ENCODE results near the gene JPT1.
"Not testable (repeated sequence)": the region's sequence is repeated elsewhere in the genome, so short reads cannot be mapped to it uniquely, and the experiment has no call there.

The JPT1 gene

DNA sequence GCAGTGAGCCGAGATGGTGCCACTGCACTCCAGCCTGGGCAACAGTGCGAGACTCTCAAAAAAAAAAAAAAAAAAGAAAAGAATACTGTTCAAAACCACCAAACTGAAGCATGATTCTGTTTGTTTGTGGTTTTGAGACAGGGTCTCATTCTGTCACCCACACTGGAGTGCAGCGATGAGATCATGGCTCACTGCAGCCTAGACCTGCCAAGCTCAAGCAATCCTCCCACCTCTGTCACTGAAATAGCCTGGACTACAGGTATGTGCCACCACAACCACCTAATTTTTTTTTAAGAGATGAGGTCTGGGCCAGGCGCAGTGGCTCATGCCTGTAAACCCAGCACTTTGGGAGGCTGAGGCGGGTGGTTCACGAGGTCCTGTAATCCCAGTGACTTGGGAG is 24.1 kb upstream of the JPT1 start:
- TF ChIP-seq ELF4 (IDR thresholded peaks at IDR 0.05): no peak
- ChIA-PET CTCF (no interaction called here), POLR2A (no interaction called here)
- DNase-seq (ENCODE audit: extremely low spot score): no peak

DNA sequence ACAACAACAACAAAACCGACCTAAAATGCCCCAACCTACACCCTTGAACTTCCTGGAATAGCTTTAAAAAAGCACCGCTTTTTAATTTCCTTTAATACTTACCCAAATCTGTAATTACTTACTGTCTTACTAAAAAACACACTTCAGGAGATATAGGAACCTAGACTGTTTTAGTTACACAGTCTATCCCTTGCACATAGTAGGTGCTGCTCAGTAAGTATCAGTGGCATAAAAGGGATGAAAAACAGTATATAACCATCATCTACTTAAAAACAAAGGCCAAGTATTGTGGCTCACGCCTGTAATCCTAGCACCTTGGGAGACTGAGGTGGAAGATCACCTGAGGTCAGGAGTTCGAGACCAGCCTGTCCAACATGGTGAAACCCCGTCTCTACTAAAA is 22.3 kb upstream of the JPT1 start:
- CTCF ChIA-PET: no interaction called here
- POLR2A ChIA-PET: interaction anchor here (0.5 kb wide), 1 partner anchor 8 kb away, joined by 4 read pairs; no protein-coding TSS in a partner anchor
- no peak for TF ChIP-seq SUZ12 (IDR thresholded peaks at IDR 0.05)
- TF ChIP-seq CTBP1 (IDR thresholded peaks at IDR 0.05; ENCODE audit: borderline replicate concordance): no peak
- TF ChIP-seq, protein P1, sequence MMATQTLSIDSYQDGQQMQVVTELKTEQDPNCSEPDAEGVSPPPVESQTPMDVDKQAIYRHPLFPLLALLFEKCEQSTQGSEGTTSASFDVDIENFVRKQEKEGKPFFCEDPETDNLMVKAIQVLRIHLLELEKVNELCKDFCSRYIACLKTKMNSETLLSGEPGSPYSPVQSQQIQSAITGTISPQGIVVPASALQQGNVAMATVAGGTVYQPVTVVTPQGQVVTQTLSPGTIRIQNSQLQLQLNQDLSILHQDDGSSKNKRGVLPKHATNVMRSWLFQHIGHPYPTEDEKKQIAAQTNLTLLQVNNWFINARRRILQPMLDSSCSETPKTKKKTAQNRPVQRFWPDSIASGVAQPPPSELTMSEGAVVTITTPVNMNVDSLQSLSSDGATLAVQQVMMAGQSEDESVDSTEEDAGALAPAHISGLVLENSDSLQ (IDR thresholded peaks at IDR 0.05): no peak
- TF ChIP-seq ELF4 (IDR thresholded peaks at IDR 0.05): no peak
- TF ChIP-seq NFRKB (IDR thresholded peaks at IDR 0.05): no peak
- TF ChIP-seq FOXA1 (IDR thresholded peaks at IDR 0.05): no peak
- TF ChIP-seq SP1 (IDR thresholded peaks at IDR 0.05): no peak
- TF ChIP-seq LEF1 (IDR thresholded peaks at IDR 0.05; ENCODE audit: borderline replicate concordance): no peak
- no peak for TF ChIP-seq ZNF384 (IDR thresholded peaks at IDR 0.05)
- TF ChIP-seq ARNT (IDR thresholded peaks at IDR 0.05): no peak
- no peak for DNase-seq (ENCODE audit: extremely low spot score)

DNA sequence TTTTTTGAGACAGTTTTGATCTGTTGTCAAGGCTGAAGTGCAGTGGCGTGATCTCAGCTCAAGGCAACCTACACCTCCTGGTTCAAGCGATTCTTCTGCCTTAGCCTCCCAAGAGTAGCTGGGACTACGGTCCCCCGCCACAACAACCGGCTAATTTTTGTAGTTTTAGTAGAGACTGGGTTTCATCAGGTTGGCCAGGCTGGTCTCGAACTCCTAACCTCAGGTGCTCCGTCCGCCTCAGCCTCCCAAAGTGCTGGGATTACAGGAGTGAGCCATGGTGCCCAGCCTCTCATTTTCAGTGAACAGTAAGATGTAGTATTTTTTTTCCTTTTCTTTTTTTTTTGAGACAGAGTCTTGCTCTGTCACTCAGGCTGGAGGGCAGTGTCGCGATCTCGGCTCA is 20.7 kb upstream of the JPT1 start:
- ChIA-PET POLR2A (interaction anchor here (0.6 to 0.8 kb wide), 2 partner anchors 45 to 805 kb away, joined by 3 read pairs; no protein-coding TSS in a partner anchor), CTCF (no interaction called here)
- no peak for DNase-seq (ENCODE audit: extremely low spot score)
- TF ChIP-seq CTBP1 (IDR thresholded peaks at IDR 0.05; ENCODE audit: borderline replicate concordance) (no peak), ELF4 (IDR thresholded peaks at IDR 0.05) (no peak), LEF1 (IDR thresholded peaks at IDR 0.05; ENCODE audit: borderline replicate concordance) (no peak), NFRKB (IDR thresholded peaks at IDR 0.05) (no peak)

GRCh38 chr17:75173526-75173925 is 19.2 kb upstream of the JPT1 start:
- CTCF ChIA-PET: interaction anchor here (0.7 to 1.4 kb wide), 2 partner anchors 28 kb away, joined by 3 to 10 read pairs; no protein-coding TSS in a partner anchor
- TF ChIP-seq BHLHE40 (IDR thresholded peaks at IDR 0.05; ENCODE audit: borderline replicate concordance) (no peak), FOXA1 (IDR thresholded peaks at IDR 0.05) (no peak), SP1 (IDR thresholded peaks at IDR 0.05) (no peak), FOXK2 (IDR thresholded peaks at IDR 0.05) (no peak), HDGF (IDR thresholded peaks at IDR 0.05; ENCODE audit: borderline replicate concordance) (no peak), ELF4 (IDR thresholded peaks at IDR 0.05) (no peak), FOXM1 (IDR thresholded peaks at IDR 0.05; ENCODE audit: borderline replicate concordance) (no peak), ZNF384 (IDR thresholded peaks at IDR 0.05) (no peak), LEF1 (IDR thresholded peaks at IDR 0.05; ENCODE audit: borderline replicate concordance) (no peak)
- TF ChIP-seq, protein P1 (IDR thresholded peaks at IDR 0.05): no peak
- DNase-seq (ENCODE audit: extremely low spot score): no peak
- POLR2A ChIA-PET: interaction anchor here (1.2 to 1.4 kb wide), 2 partner anchors 9 to 23 kb away, joined by 3 read pairs; no protein-coding TSS in a partner anchor

- POLR2A ChIA-PET: interaction anchor here (0.9 kb wide), 2 partner anchors 38 to 55 kb away, joined by 3 to 4 read pairs; partner anchors contain the start of gene NT5C
- DNase-seq (ENCODE audit: extremely low spot score): no peak
- TF ChIP-seq, protein P1 (IDR thresholded peaks at IDR 0.05): no peak
- TF ChIP-seq TARDBP (IDR thresholded peaks at IDR 0.05) (no peak), NFRKB (IDR thresholded peaks at IDR 0.05) (no peak), ELF4 (IDR thresholded peaks at IDR 0.05) (no peak), L3MBTL2 (conservative IDR thresholded peaks at IDR 0.05) (no peak), ARNT (IDR thresholded peaks at IDR 0.05) (no peak), ZNF384 (IDR thresholded peaks at IDR 0.05) (no peak), SUZ12 (IDR thresholded peaks at IDR 0.05) (no peak), FOXA1 (IDR thresholded peaks at IDR 0.05) (no peak), BHLHE40 (IDR thresholded peaks at IDR 0.05; ENCODE audit: borderline replicate concordance) (no peak), SP1 (IDR thresholded peaks at IDR 0.05) (no peak), LEF1 (IDR thresholded peaks at IDR 0.05; ENCODE audit: borderline replicate concordance) (no peak), FOXK2 (IDR thresholded peaks at IDR 0.05) (no peak), CTBP1 (IDR thresholded peaks at IDR 0.05; ENCODE audit: borderline replicate concordance) (no peak), HDGF (IDR thresholded peaks at IDR 0.05; ENCODE audit: borderline replicate concordance) (no peak), FOXM1 (IDR thresholded peaks at IDR 0.05; ENCODE audit: borderline replicate concordance) (no peak)
- CTCF ChIA-PET: interaction anchor here (0.6 kb wide), 1 partner anchor 287 kb away, joined by 3 read pairs; no protein-coding TSS in a partner anchor
Observed at GRCh38 chr17:75168998-75169397, 14.7 kb upstream of the JPT1 start.

DNA sequence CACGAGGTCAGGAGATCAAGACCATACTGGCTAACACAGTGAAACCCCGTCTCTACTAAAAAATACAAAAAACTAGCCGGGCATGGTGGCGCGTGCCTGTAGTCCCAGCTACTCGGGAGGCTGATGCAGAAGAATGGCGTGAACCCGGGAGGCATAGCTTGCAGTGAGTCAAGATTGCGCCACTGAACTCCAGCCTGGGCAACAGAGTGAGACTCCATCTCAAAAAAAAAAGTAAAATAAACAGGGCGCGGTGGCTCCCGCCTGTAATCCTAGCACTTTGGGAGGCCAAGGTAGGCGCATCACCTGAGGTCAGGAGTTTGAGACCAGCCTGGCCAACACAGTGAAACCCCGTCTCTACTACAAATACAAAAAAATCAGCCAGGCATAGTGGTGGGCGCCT is 10.3 kb upstream of the JPT1 start:
- CTCF ChIA-PET: interaction anchor here (0.8 kb wide), 1 partner anchor 37 kb away, joined by 4 read pairs; no protein-coding TSS in a partner anchor
- DNase-seq (ENCODE audit: extremely low spot score): not testable (repeated sequence)
- POLR2A ChIA-PET: interaction anchor here (1.2 to 1.4 kb wide), 2 partner anchors 9 to 453 kb away, joined by 3 read pairs; no protein-coding TSS in a partner anchor

DNA sequence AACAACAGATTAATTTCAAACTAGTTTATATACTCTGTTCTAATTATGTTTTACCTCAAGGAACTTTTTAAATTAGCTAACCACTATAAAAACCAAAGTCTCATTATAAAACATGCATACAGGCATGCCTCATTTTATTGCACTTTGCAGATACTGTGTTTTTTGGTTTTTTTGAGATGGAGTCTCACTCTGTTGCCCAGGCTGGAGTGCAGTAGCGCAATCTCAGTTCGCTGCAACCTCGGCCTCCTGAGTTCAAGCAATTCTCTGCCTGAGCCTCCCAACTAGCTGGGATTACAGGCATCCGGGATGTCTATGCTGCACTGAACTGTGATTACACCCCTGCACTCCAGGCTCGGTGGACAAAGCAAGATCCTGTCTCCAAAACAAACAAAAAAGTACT is 8.8 kb upstream of the JPT1 start:
- ChIA-PET POLR2A (interaction anchor here (0.6 to 1.3 kb wide), 4 partner anchors 8 to 42 kb away, joined by 3 read pairs; partner anchors contain the start of genes JPT1, NT5C and SUMO2), CTCF (interaction anchor here (1.0 kb wide), 1 partner anchor 32 kb away, joined by 3 read pairs; no protein-coding TSS in a partner anchor)
- TF ChIP-seq FOXM1 (IDR thresholded peaks at IDR 0.05; ENCODE audit: borderline replicate concordance) (no peak), TARDBP (IDR thresholded peaks at IDR 0.05) (no peak), LEF1 (IDR thresholded peaks at IDR 0.05; ENCODE audit: borderline replicate concordance) (no peak), ZNF384 (IDR thresholded peaks at IDR 0.05) (no peak; the same call in 1 of the 2 replicates), NFRKB (IDR thresholded peaks at IDR 0.05) (no peak), L3MBTL2 (conservative IDR thresholded peaks at IDR 0.05) (no peak)
- TF ChIP-seq, protein P1 (IDR thresholded peaks at IDR 0.05): no peak
- no peak for DNase-seq (ENCODE audit: extremely low spot score)

Measured in HEK293T (cell line).